H1 (cell line): ENCODE data around the gene NUBP1. TPM values are rescaled to one million over a fixed set of nuclear protein-coding genes. Genes with fewer than 3 reads are reported as not detected.

Source experiments
- CTCF ChIA-PET: fragments of 300-600 bp; sonication (Branson Sonifier 250); formaldehyde crosslinking; loops from one replicate; lab custom pipeline; 2021; ENCODE audit not compliant: partially characterized antibody; lab: Charles Lee
- POLR2A ChIA-PET: fragments of 300-600 bp; sonication (Branson Sonifier 250); formaldehyde crosslinking; loops from one replicate; lab custom pipeline; 2021; ENCODE audit warnings: inconsistent platforms; ENCODE audit not compliant: partially characterized antibody; lab: Charles Lee
- DNase-seq, 2 experiments: peaks; one replicate each; pipeline versions ENCODE4 v3.0.0 to v3.0.0-alpha.2; 2010 to 2022; ENCODE audit warnings: low spot score in 2 of 2, low read depth in 1 of 2, mixed read lengths in 1 of 2
- FAIRE-seq: peaks from 2 replicates; lab custom pipeline; 2011; peaks lifted over from hg19 to GRCh38; lab: Jason Lieb, UNC
- H2AFZ ChIP-seq: 2 replicates; pipeline ENCODE4 v1.8.1; 2012; ENCODE audit warnings: low read length, inconsistent platforms
- H2AK5ac ChIP-seq: 2 replicates; pipeline ENCODE4 v1.6.1; 2013; ENCODE audit warnings: low read depth, low read length
- H2BK120ac ChIP-seq: replicated peaks from 2 replicates; pipeline ENCODE3; 2013; ENCODE audit warnings: low read depth, low read length, inconsistent platforms
- H2BK12ac ChIP-seq: 2 replicates; pipeline ENCODE4 v1.6.1; 2013; ENCODE audit warnings: low read depth, low read length
- H2BK15ac ChIP-seq: 2 replicates; pipeline ENCODE4 v1.6.1; 2013; ENCODE audit warnings: low read length
- H2BK20ac ChIP-seq: 2 replicates; pipeline ENCODE4 v1.6.1; 2013; ENCODE audit warnings: low read length
- H2BK5ac ChIP-seq: 2 replicates; pipeline ENCODE4 v1.6.1; 2013; ENCODE audit warnings: low read depth, low read length
- H3K14ac ChIP-seq: 2 replicates; pipeline ENCODE4 v1.6.1; 2013; ENCODE audit warnings: inconsistent platforms; ENCODE audit not compliant: insufficient read length
- H3K18ac ChIP-seq: 2 replicates; pipeline ENCODE4 v1.6.1; 2013; ENCODE audit warnings: low read length; ENCODE audit errors: extremely low read depth
- H3K23ac ChIP-seq: 2 replicates; pipeline ENCODE4 v1.6.1; 2013; ENCODE audit warnings: inconsistent platforms; ENCODE audit not compliant: insufficient read length
- H3K23me2 ChIP-seq: 2 replicates; pipeline ENCODE4 v1.6.1; 2013; ENCODE audit warnings: low read depth, low read length
- H3K27ac ChIP-seq: 2 replicates; pipeline ENCODE4 v1.6.1; 2011; ENCODE audit warnings: low read depth, low read length, inconsistent platforms
- H3K27me3 ChIP-seq, 4 experiments: replicated peaks in 1 of 4; 1 replicate in 1 of 4; 2 replicates in 3 of 4; pipeline versions ENCODE4 v1.6.1 to v1.8.1; 2011 to 2013; ENCODE audit warnings: low read length in 3 of 4, mild to moderate bottlenecking in 3 of 4, inconsistent platforms in 2 of 4, mixed read lengths in 2 of 4, moderate library complexity in 1 of 4; ENCODE audit not compliant: control insufficient read depth in 3 of 4, insufficient read depth in 3 of 4; ENCODE audit errors: extremely low read depth in 1 of 4
- H3K36me3 ChIP-seq, 4 experiments: 2 replicates each; pipeline versions ENCODE4 v1.6.1 to v1.8.1; 2011 to 2013; ENCODE audit warnings: mild to moderate bottlenecking in 4 of 4, low read length in 3 of 4, moderate library complexity in 2 of 4, control low read depth in 1 of 4, inconsistent platforms in 1 of 4; ENCODE audit not compliant: insufficient read depth in 4 of 4, control insufficient read depth in 2 of 4
- H3K4ac ChIP-seq: replicated peaks from 2 replicates; pipeline ENCODE3; 2013; ENCODE audit warnings: low read length, low read depth, mixed read lengths, inconsistent platforms; ENCODE audit not compliant: insufficient read length
- H3K4me1 ChIP-seq, 4 experiments: replicated peaks in 1 of 4; 1 replicate in 1 of 4; 2 replicates in 3 of 4; pipeline versions ENCODE4 v1.6.1 to v1.8.1; 2011 to 2013; ENCODE audit warnings: low read length in 3 of 4, inconsistent platforms in 2 of 4, mixed read lengths in 1 of 4; ENCODE audit not compliant: insufficient read depth in 4 of 4, control insufficient read depth in 3 of 4
- H3K4me2 ChIP-seq, 2 experiments: 2 replicates each; pipeline versions ENCODE4 v1.6.1 to v1.8.1; 2011 to 2013; ENCODE audit warnings: low read depth in 2 of 2, low read length in 2 of 2, control low read depth in 1 of 2, inconsistent platforms in 1 of 2, mild to moderate bottlenecking in 1 of 2; ENCODE audit not compliant: insufficient read depth in 1 of 2
- H3K4me3 ChIP-seq, 4 experiments: fragments of 200-600, 300-600 bp in 1 of 4; sonication (generic), shearing (Covaris generic), sonication (Bioruptor Twin) in 1 of 4; 2 replicates each; pipeline versions ENCODE4 v1.5.1 to v1.8.1; 2011 to 2016; ENCODE audit warnings: low read length in 4 of 4, low read depth in 3 of 4, control low read depth in 2 of 4, inconsistent platforms in 2 of 4, mild to moderate bottlenecking in 2 of 4, mixed read lengths in 1 of 4, moderate library complexity in 1 of 4; ENCODE audit not compliant: insufficient read depth in 2 of 4; ENCODE audit errors: extremely low read depth in 1 of 4
- H3K56ac ChIP-seq: replicated peaks from 2 replicates; pipeline ENCODE3; 2013; ENCODE audit warnings: low read depth, mild to moderate bottlenecking, mixed read lengths, low read length, inconsistent platforms; ENCODE audit not compliant: insufficient read length
- H3K79me1 ChIP-seq: 2 replicates; pipeline ENCODE4 v1.6.1; 2013; ENCODE audit warnings: low read depth, low read length, control low read depth
- H3K79me2 ChIP-seq, 2 experiments: 2 replicates each; pipeline versions ENCODE4 v1.6.1 to v1.8.1; 2012 to 2013; ENCODE audit warnings: low read length in 2 of 2, mild to moderate bottlenecking in 2 of 2, inconsistent platforms in 1 of 2; ENCODE audit not compliant: insufficient read depth in 2 of 2, control insufficient read depth in 1 of 2
- H3K9ac ChIP-seq, 4 experiments: replicated peaks in 1 of 4; 1 replicate in 1 of 4; 2 replicates in 3 of 4; pipeline versions ENCODE4 v1.6.1 to v1.8.1; 2011 to 2013; ENCODE audit warnings: low read depth in 3 of 4, low read length in 3 of 4, control low read depth in 2 of 4, mild to moderate bottlenecking in 2 of 4, moderate library complexity in 2 of 4, inconsistent platforms in 1 of 4; ENCODE audit errors: extremely low read depth in 1 of 4
- H3K9me3 ChIP-seq, 2 experiments: 2 replicates each; pipeline versions ENCODE4 v1.6.1 to v1.8.1; 2012 to 2013; ENCODE audit warnings: mild to moderate bottlenecking in 2 of 2, moderate library complexity in 2 of 2, control low read depth in 1 of 2, inconsistent platforms in 1 of 2, low read depth in 1 of 2, low read length in 1 of 2, mixed read lengths in 1 of 2; ENCODE audit not compliant: insufficient read depth in 2 of 2
- H4K20me1 ChIP-seq, 2 experiments: replicated peaks in 1 of 2; 2 replicates each; pipeline versions ENCODE3 to v1.8.1; 2011 to 2013; ENCODE audit warnings: inconsistent platforms in 2 of 2, low read length in 2 of 2, mild to moderate bottlenecking in 1 of 2; ENCODE audit not compliant: insufficient read depth in 2 of 2, control insufficient read depth in 1 of 2
- H4K5ac ChIP-seq: 2 replicates; pipeline ENCODE4 v1.6.1; 2013; ENCODE audit warnings: low read length, low read depth, mixed read lengths, inconsistent platforms; ENCODE audit not compliant: insufficient read length
- H4K8ac ChIP-seq: 2 replicates; pipeline ENCODE4 v1.8.0; 2013; ENCODE audit warnings: mild to moderate bottlenecking, moderate library complexity, low read length, inconsistent platforms; ENCODE audit not compliant: insufficient read depth; ENCODE audit errors: extremely low read depth
- H4K91ac ChIP-seq: replicated peaks from 2 replicates; pipeline ENCODE3; 2013; ENCODE audit warnings: low read length, mixed read lengths, inconsistent platforms; ENCODE audit not compliant: insufficient read length
- BCL11A ChIP-seq, 2 experiments: IDR thresholded peaks; one replicate each; pipeline ENCODE4 v1.6.1; 2011; ENCODE audit warnings: low read depth in 2 of 2, low read length in 2 of 2, mild to moderate bottlenecking in 2 of 2
- EZH2 ChIP-seq: fragments of 200-600 bp; sonication (generic); IDR thresholded peaks from 2 replicates; pipeline ENCODE4 v1.7.1; 2012; ENCODE audit warnings: low read depth, mild to moderate bottlenecking, moderate library complexity, low read length, inconsistent platforms; ENCODE audit not compliant: severe bottlenecking
- HDAC6 ChIP-seq: IDR thresholded peaks from one replicate; pipeline ENCODE4 v1.7.1; 2012; ENCODE audit warnings: low read depth, mild to moderate bottlenecking, inconsistent platforms, low read length, moderate library complexity
- KDM1A ChIP-seq: fragments of 200-600, 300-600 bp; sonication (generic); IDR thresholded peaks from 2 replicates; pipeline ENCODE4 v1.7.1; 2016; ENCODE audit warnings: mild to moderate bottlenecking, low read length, borderline replicate concordance
- KDM4A ChIP-seq: IDR thresholded peaks from one replicate; pipeline ENCODE4 v1.7.1; 2012; ENCODE audit warnings: low read depth, mild to moderate bottlenecking, moderate library complexity, low read length, inconsistent platforms; ENCODE audit not compliant: severe bottlenecking
- MAFK ChIP-seq: IDR thresholded peaks from 2 replicates; pipeline ENCODE4 v1.6.1; 2012; ENCODE audit warnings: low read depth, mild to moderate bottlenecking, improper control_type of control experiment, low read length
- NANOG ChIP-seq: IDR thresholded peaks from 2 replicates; pipeline ENCODE4 v1.6.1; 2011; ENCODE audit warnings: low read length, low read depth, mild to moderate bottlenecking, inconsistent platforms; ENCODE audit not compliant: insufficient read depth, poor library complexity, severe bottlenecking
- NRF1 ChIP-seq: IDR thresholded peaks from 2 replicates; pipeline ENCODE4 v1.6.1; 2011; ENCODE audit warnings: mild to moderate bottlenecking, low read depth, low read length, improper control_type of control experiment
- SAP30 ChIP-seq: fragments of 300-600 bp; sonication (generic); IDR thresholded peaks from 2 replicates; pipeline ENCODE4 v1.7.1; 2012; ENCODE audit warnings: low read length, moderate library complexity, mild to moderate bottlenecking, inconsistent platforms; ENCODE audit not compliant: insufficient read depth, insufficient replicate concordance
- SIN3A ChIP-seq, 2 experiments: IDR thresholded peaks in 1 of 2; conservative IDR thresholded peaks in 1 of 2; 2 replicates each; pipeline ENCODE4 v1.6.1; 2011 to 2012; ENCODE audit warnings: low read length in 2 of 2, improper control_type of control experiment in 1 of 2, low read depth in 1 of 2, mild to moderate bottlenecking in 1 of 2
- SIX5 ChIP-seq: IDR thresholded peaks from 2 replicates; pipeline ENCODE4 v1.6.1; 2011; ENCODE audit warnings: mild to moderate bottlenecking, low read depth, low read length
- SP2 ChIP-seq: IDR thresholded peaks from 2 replicates; pipeline ENCODE4 v1.6.1; 2012; ENCODE audit warnings: mild to moderate bottlenecking, low read length, inconsistent platforms
- SP4 ChIP-seq: IDR thresholded peaks from 2 replicates; pipeline ENCODE4 v1.6.1; 2012; ENCODE audit warnings: low read length, inconsistent platforms
- whole genome bisulfite sequencing, 2 experiments: shearing (Covaris generic) in 1 of 2; methylation state at CpG; one replicate each; pipeline versions ENCODE4 v1.1.6 to v1.1.7; 2013 to 2015; ENCODE audit warnings: low lambda C conversion rate in 2 of 2, mixed read lengths in 2 of 2, inconsistent platforms in 1 of 2, low coverage in 1 of 2, missing lambda C conversion rate in 1 of 2; ENCODE audit not compliant: insufficient replicate concordance in 2 of 2, insufficient coverage in 1 of 2, insufficient read length in 1 of 2; ENCODE audit errors: extremely low coverage in 1 of 2, missing lambda C conversion rate in 1 of 2; 5-methylcytosine and 5-hydroxymethylcytosine counted together
- polyA plus RNA-seq, 7 experiments: library from polyadenylated mRNA; depleted of rRNA in 3 of 7; stranded (reverse) in 5 of 7; unstranded in 2 of 7; fragments of >200 nt in 5 of 7; fragments of 200-250 nt in 2 of 7; gene quantifications; 1 replicate in 5 of 7; 2 replicates in 1 of 7; 4 replicates in 1 of 7; pipeline versions ENCODE4 v1.2.1 to v1.2.3, GENCODE V29; 2011 to 2013; ENCODE audit warnings: missing spikeins in 2 of 7, mixed read lengths in 2 of 7
- total RNA-seq: library from RNA; stranded (reverse); fragmentation: NEBNext Ultra II Directional; extraction: Animal tissue kit (Norgen Biotek cat#: 25700); gene quantifications from 2 replicates; pipeline ENCODE4 v1.2.1, GENCODE V29; 2021
- TF ChIP-seq, protein P1 (sequence below): IDR thresholded peaks from 2 replicates; pipeline ENCODE4 v1.6.1; 2011; ENCODE audit warnings: low read depth, mild to moderate bottlenecking, low read length; ENCODE audit not compliant: insufficient read depth

The NUBP1 gene
- total and polyA plus RNA-seq, 2 of the 8 experiments (the other 6 are each of a cell fraction or from before 2014, with no cell fraction given): 28.2 to 32.2 TPM

DNA sequence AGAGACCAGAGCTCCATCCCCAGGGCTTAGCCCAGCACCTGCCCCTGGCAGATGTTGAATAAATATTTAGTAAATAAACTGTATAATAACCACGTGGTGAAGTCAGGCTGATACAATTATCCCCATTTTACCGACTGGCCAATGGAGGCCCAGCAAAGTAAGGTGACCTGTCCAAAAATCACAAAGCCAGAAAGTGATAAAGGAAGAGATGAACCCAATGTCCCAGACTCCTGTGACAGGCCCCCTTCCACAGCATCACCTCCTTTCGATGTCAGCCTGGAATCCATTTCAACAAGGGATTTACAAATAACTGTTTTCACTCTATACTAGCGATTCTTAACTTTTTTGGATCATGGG, 69.4 kb downstream of the NUBP1 start:
- Histone ChIP-seq H4K8ac (no peak overlapping the region), H3K27ac (no peak overlapping the region), H3K4me2 (no peak overlapping the region), H3K4me1 (no peaks in the 10 kb centered on the region), H3K18ac (no peak overlapping the region), H2BK15ac (no peak overlapping the region), H3K14ac (no peak overlapping the region), H4K5ac (no peak overlapping the region), H3K56ac (no peak overlapping the region), H3K23ac (no peak overlapping the region), H3K9me3 (no peaks in the 10 kb centered on the region), H2BK20ac (no peak overlapping the region), H3K4me3 (no peak overlapping the region), H2BK12ac (no peak overlapping the region), H3K79me2 (no peaks in the 10 kb centered on the region), H3K4ac (no peak overlapping the region), H2AK5ac (no peak overlapping the region), H3K23me2 (peaks cover 3% of the 10 kb centered on the region; the same call in 1 of the 2 replicates), H3K36me3 (no peaks in the 10 kb centered on the region; a peak in 1 of 8 replicates), H2BK120ac (no peak overlapping the region), H4K20me1 (no peaks in the 10 kb centered on the region), H2BK5ac (no peak overlapping the region), H3K9ac (no peak overlapping the region), H2AFZ (no peak overlapping the region), H4K91ac (no peak overlapping the region), H3K27me3 (peaks cover 0 to 4% (median 0%) of the 10 kb centered on the region in 4 experiments; a peak in 2 of 7 replicates), H3K79me1 (no peaks in the 10 kb centered on the region; the same call in 1 of the 2 replicates)
- CTCF ChIA-PET: no interaction called here
- DNase-seq (no peak), FAIRE-seq (no peak)
- WGBS, 2 experiments: 82% methylated on average over 4 of the region's 4 CpGs; no CpG with 5 or more reads in 1 of the 2 experiments
- POLR2A ChIA-PET: no interaction called here
- TF ChIP-seq SIN3A (conservative IDR thresholded peaks at IDR 0.05 in 1 of 2, IDR thresholded peaks at IDR 0.05 in 1 of 2; ENCODE audit: low read depth in 1 of 2, low read length in 2 of 2): no peak
- TF ChIP-seq EZH2: no peak
- no peak for TF ChIP-seq SAP30
- no peak for TF ChIP-seq NRF1
- TF ChIP-seq SP2: no peak
- TF ChIP-seq, protein P1, sequence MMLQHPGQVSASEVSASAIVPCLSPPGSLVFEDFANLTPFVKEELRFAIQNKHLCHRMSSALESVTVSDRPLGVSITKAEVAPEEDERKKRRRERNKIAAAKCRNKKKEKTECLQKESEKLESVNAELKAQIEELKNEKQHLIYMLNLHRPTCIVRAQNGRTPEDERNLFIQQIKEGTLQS: no peak
- no peak for TF ChIP-seq MAFK
- no peak for TF ChIP-seq KDM4A
- TF ChIP-seq NANOG: no peak
- no peak for TF ChIP-seq BCL11A (IDR thresholded peaks at IDR 0.05; ENCODE audit: low read depth in 2 of 2, low read length in 2 of 2)
- TF ChIP-seq SIX5: no peak
- no peak for TF ChIP-seq HDAC6
- no peak for TF ChIP-seq KDM1A
- no peak for TF ChIP-seq SP4
